Activated naive CD8-positive, alpha-beta T cell treated with anti-CD3 and anti-CD28 coated beads for 36 hours (primary cell): Measurements from ENCODE around the gene TTC6. TPM values are rescaled to one million over a fixed set of nuclear protein-coding genes. Genes with fewer than 3 reads are reported as not detected.

Source experiments
- DNase-seq: peaks from one replicate; pipeline ENCODE4 v3.0.0; 2021
- H3K27ac Mint-ChIP-seq: one replicate; pipeline ENCODE4 v1.8.0; 2022; ENCODE audit warnings: mild to moderate bottlenecking, moderate library complexity, mixed read lengths
- H3K27me3 Mint-ChIP-seq: one replicate; pipeline ENCODE4 v1.8.0; 2022; ENCODE audit warnings: mild to moderate bottlenecking, mixed read lengths
- H3K36me3 Mint-ChIP-seq: one replicate; pipeline ENCODE4 v1.8.0; 2021; ENCODE audit warnings: mild to moderate bottlenecking, mixed read lengths
- H3K4me1 Mint-ChIP-seq: one replicate; pipeline ENCODE4 v1.8.0; 2021; ENCODE audit warnings: mixed read lengths
- H3K4me3 Mint-ChIP-seq: one replicate; pipeline ENCODE4 v1.8.0; 2022; ENCODE audit warnings: mild to moderate bottlenecking, moderate library complexity, mixed read lengths
- H3K9me3 Mint-ChIP-seq: one replicate; pipeline ENCODE4 v1.8.0; 2022; ENCODE audit warnings: mixed read lengths
- total RNA-seq, 2 experiments: library from RNA; stranded (reverse); gene quantifications; one replicate each; pipeline ENCODE4 v1.2.3, GENCODE V29; 2021

TTC6 gene
- total RNA-seq, 2 experiments from 2014 or later = not detected

- Mint-ChIP-seq H3K4me3 (no peak overlapping the region), H3K36me3 (peaks cover 22% of the 10 kb centered on the region), H3K9me3 (peaks cover 23% of the 10 kb centered on the region), H3K4me1 (peaks cover 10% of the 10 kb centered on the region), H3K27me3 (peaks cover 88% of the 10 kb centered on the region), H3K27ac (peak overlapping the region; percentile 43)
- no peak for DNase-seq
Observed at GRCh38 chr14:37591311-37591940, 4.0 kb upstream of the TTC6 start.

- H3K4me3 Mint-ChIP-seq = no peak overlapping the region
- H3K9me3 Mint-ChIP-seq = peaks cover 24% of the 10 kb centered on the region
- H3K4me1 Mint-ChIP-seq = peaks cover 10% of the 10 kb centered on the region
- no peak for DNase-seq
- H3K36me3 Mint-ChIP-seq = peaks cover 22% of the 10 kb centered on the region
- peaks cover 88% of the 10 kb centered on the region for H3K27me3 Mint-ChIP-seq
- H3K27ac Mint-ChIP-seq = no peak overlapping the region
Observed at GRCh38 chr14:37591941-37592481, 3.4 kb upstream of the TTC6 start.

- Mint-ChIP-seq H3K27me3 (peaks cover 88% of the 10 kb centered on the region), H3K4me3 (no peak overlapping the region), H3K4me1 (peaks cover 10% of the 10 kb centered on the region), H3K9me3 (peaks cover 21% of the 10 kb centered on the region), H3K27ac (no peak overlapping the region), H3K36me3 (peaks cover 24% of the 10 kb centered on the region)
- DNase-seq = no peak
Observed at GRCh38 chr14:37592482-37593408, 2.7 kb upstream of the TTC6 start.

GRCh38 chr14:37593511-37594237, 1.8 kb upstream of the TTC6 start:
- Mint-ChIP-seq H3K27me3 (peaks cover 91% of the 10 kb centered on the region), H3K4me1 (peaks cover 13% of the 10 kb centered on the region), H3K27ac (peak overlapping the region; percentile 31), H3K4me3 (no peak overlapping the region), H3K36me3 (peaks cover 24% of the 10 kb centered on the region), H3K9me3 (peaks cover 18% of the 10 kb centered on the region)
- DNase-seq = no peak

- DNase-seq = peak; percentile 34
- Mint-ChIP-seq H3K27me3 (peaks cover 91% of the 10 kb centered on the region), H3K4me1 (peaks cover 16% of the 10 kb centered on the region), H3K36me3 (peaks cover 32% of the 10 kb centered on the region), H3K27ac (peak overlapping the region; percentile 31), H3K9me3 (peaks cover 18% of the 10 kb centered on the region), H3K4me3 (peak overlapping the region; percentile 40)
Observed at GRCh38 chr14:37594238-37594970, 1.0 kb upstream of the TTC6 start.

GRCh38 chr14:37595809-37596621, 586 bp downstream of the TTC6 start:
- Mint-ChIP-seq H3K4me3 (peak overlapping the region; percentile 70), H3K36me3 (peaks cover 32% of the 10 kb centered on the region), H3K27ac (peak overlapping the region; percentile 65)

GRCh38 chr14:37596790-37597472, 1.5 kb downstream of the TTC6 start:
- H3K4me3 Mint-ChIP-seq = no peak overlapping the region
- peaks cover 28% of the 10 kb centered on the region for H3K36me3 Mint-ChIP-seq
- peaks cover 94% of the 10 kb centered on the region for H3K27me3 Mint-ChIP-seq
- peaks cover 16% of the 10 kb centered on the region for H3K4me1 Mint-ChIP-seq
- peaks cover 14% of the 10 kb centered on the region for H3K9me3 Mint-ChIP-seq
- no peak overlapping the region for H3K27ac Mint-ChIP-seq
- no peak for DNase-seq

More at GRCh38 chr14:37595809-37596621, 586 bp downstream of the TTC6 start:
- peak; percentile 82 for DNase-seq
- Mint-ChIP-seq H3K4me1 (peaks cover 16% of the 10 kb centered on the region), H3K27me3 (peaks cover 92% of the 10 kb centered on the region), H3K9me3 (peaks cover 14% of the 10 kb centered on the region)

- no peak for DNase-seq
- no peak overlapping the region for H3K27ac Mint-ChIP-seq
- peaks cover 14% of the 10 kb centered on the region for H3K9me3 Mint-ChIP-seq
- H3K36me3 Mint-ChIP-seq = peaks cover 26% of the 10 kb centered on the region
- H3K27me3 Mint-ChIP-seq = peaks cover 94% of the 10 kb centered on the region
- no peak overlapping the region for H3K4me3 Mint-ChIP-seq
- peaks cover 16% of the 10 kb centered on the region for H3K4me1 Mint-ChIP-seq
Observed at GRCh38 chr14:37597538-37597913, 2.1 kb downstream of the TTC6 start.

GRCh38 chr14:37597914-37598746, 2.7 kb downstream of the TTC6 start:
- peaks cover 94% of the 10 kb centered on the region for H3K27me3 Mint-ChIP-seq
- no peak for DNase-seq
- H3K4me3 Mint-ChIP-seq = no peak overlapping the region
- H3K27ac Mint-ChIP-seq = no peak overlapping the region
- peaks cover 10% of the 10 kb centered on the region for H3K9me3 Mint-ChIP-seq
- H3K36me3 Mint-ChIP-seq = peaks cover 22% of the 10 kb centered on the region
- peaks cover 16% of the 10 kb centered on the region for H3K4me1 Mint-ChIP-seq

- no peak overlapping the region for H3K4me3 Mint-ChIP-seq
- peaks cover 22% of the 10 kb centered on the region for H3K36me3 Mint-ChIP-seq
- H3K9me3 Mint-ChIP-seq = peaks cover 10% of the 10 kb centered on the region
- no peak overlapping the region for H3K27ac Mint-ChIP-seq
- H3K27me3 Mint-ChIP-seq = peaks cover 94% of the 10 kb centered on the region
- H3K4me1 Mint-ChIP-seq = peaks cover 16% of the 10 kb centered on the region
- no peak for DNase-seq
Observed at GRCh38 chr14:37598747-37599506, 3.5 kb downstream of the TTC6 start.

GRCh38 chr14:37599507-37600368, 4.3 kb downstream of the TTC6 start:
- H3K27me3 Mint-ChIP-seq = peaks cover 94% of the 10 kb centered on the region
- peaks cover 10% of the 10 kb centered on the region for H3K9me3 Mint-ChIP-seq
- peaks cover 13% of the 10 kb centered on the region for H3K4me1 Mint-ChIP-seq
- H3K27ac Mint-ChIP-seq = no peak overlapping the region
- H3K36me3 Mint-ChIP-seq = peaks cover 18% of the 10 kb centered on the region
- H3K4me3 Mint-ChIP-seq = no peak overlapping the region
- no peak for DNase-seq
